Ovary (tissue), 3 donors: ENCODE results near the gene IHH.

ENCODE experiments used
- EP300 ChIP-seq: sonication (generic); formaldehyde crosslinking; IDR thresholded peaks from one replicate; pipeline ENCODE4 v1.6.1; 2017; ENCODE audit warnings: antibody characterized with exemption
- POLR2A ChIP-seq: fragments of 450-650 bp; IDR thresholded peaks from one replicate; pipeline ENCODE4 v1.6.1; 2017; ENCODE audit warnings: antibody characterized with exemption, mild to moderate bottlenecking, moderate library complexity
- TF ChIP-seq, protein P1 (sequence below), 3 donors: fragments of 450-650 bp in 2 of 3; fragments of 200-600 bp in 1 of 3; IDR thresholded peaks; one replicate each; pipeline versions ENCODE4 v1.5.1 to v1.8.0; 2016 to 2022; ENCODE audit warnings: antibody characterized with exemption in 3 of 3, mild to moderate bottlenecking in 1 of 3
- donor health status: DM: no; HTN: no; CAD: no.

DNA sequence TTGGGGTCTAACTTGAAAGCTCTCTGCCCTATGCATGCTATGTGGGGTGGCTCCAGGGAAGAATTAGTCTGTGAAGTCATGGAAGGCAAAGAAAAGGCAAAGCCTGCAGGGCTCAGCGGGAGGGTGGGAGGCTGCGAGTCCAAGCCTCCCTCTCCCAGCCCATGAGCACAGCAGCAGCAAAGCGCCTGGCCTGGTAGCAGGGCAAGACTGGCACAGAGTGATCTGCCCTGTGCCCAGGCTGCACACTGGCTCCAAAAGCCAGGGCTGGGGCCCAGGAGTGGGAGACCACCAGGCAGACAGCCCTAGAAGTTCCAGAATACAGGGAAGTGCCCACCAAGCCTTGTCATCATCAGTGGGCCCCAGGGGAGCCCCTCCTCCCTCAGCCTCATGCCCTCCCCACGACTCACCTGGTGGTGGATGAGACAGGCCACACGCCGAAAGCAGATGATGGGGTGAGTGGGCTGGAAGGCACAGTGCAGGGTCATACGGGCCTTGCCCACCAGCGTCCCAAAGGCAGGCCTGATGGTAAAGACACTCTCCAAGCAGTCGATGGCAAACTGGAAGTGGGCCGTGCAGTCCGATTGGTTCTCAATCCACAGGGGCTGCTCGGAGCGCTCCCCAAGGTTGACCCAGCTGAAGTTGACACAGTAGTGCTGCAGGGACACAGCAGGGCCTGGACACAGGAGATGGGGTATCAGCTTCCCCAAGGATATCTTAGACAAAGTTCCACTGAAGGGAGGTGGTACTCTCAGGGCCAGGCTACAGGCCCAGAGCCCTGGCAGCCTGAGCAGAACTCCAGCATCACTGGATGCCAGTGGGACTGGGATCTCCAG lies 31.5 kb downstream of the IHH start:
- TF ChIP-seq, protein P1, sequence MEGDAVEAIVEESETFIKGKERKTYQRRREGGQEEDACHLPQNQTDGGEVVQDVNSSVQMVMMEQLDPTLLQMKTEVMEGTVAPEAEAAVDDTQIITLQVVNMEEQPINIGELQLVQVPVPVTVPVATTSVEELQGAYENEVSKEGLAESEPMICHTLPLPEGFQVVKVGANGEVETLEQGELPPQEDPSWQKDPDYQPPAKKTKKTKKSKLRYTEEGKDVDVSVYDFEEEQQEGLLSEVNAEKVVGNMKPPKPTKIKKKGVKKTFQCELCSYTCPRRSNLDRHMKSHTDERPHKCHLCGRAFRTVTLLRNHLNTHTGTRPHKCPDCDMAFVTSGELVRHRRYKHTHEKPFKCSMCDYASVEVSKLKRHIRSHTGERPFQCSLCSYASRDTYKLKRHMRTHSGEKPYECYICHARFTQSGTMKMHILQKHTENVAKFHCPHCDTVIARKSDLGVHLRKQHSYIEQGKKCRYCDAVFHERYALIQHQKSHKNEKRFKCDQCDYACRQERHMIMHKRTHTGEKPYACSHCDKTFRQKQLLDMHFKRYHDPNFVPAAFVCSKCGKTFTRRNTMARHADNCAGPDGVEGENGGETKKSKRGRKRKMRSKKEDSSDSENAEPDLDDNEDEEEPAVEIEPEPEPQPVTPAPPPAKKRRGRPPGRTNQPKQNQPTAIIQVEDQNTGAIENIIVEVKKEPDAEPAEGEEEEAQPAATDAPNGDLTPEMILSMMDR (IDR thresholded peaks at IDR 0.05), result no peak
- no peak for TF ChIP-seq POLR2A
- TF ChIP-seq EP300, result no peak
